Stimulated activated CD8-positive, alpha-beta memory T cell treated with anti-CD3 and anti-CD28 coated beads, Interleukin-12 subunit alpha, Interleukin-12 subunit beta, amount 100 ng/mL, for 24 hours (primary cell): ENCODE data around the gene TMPRSS11B.
"Not testable (repeated sequence)": the region's sequence is repeated elsewhere in the genome, so short reads cannot be mapped to it uniquely, and the experiment has no call there.

Experiments
- DNase-seq: peaks from one replicate; pipeline ENCODE4 v3.0.0-alpha.2; 2020; ENCODE audit errors: extremely low read depth

Gene TMPRSS11B, protein sequence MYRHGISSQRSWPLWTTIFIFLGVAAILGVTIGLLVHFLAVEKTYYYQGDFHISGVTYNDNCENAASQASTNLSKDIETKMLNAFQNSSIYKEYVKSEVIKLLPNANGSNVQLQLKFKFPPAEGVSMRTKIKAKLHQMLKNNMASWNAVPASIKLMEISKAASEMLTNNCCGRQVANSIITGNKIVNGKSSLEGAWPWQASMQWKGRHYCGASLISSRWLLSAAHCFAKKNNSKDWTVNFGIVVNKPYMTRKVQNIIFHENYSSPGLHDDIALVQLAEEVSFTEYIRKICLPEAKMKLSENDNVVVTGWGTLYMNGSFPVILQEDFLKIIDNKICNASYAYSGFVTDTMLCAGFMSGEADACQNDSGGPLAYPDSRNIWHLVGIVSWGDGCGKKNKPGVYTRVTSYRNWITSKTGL

DNA sequence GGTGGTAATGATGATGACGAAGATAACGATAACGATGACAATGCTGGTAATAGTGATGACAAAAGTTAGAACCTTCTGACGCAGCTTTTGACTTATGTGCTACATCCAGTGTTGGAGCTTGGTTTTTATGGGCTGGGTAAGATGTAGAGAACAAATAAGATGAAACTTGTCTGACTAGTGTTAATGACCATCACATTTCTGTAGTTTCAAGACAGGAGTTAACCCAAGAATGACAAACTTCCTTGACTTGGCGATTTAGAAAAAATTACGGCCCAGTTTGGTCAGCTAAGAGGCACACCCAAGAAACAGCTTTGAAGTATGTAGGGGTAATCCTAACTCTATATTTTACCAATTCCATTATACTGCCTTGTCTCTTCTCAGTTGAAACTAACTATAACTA is at the start of gene TMPRSS11B:
Gene TMPRSS11B (minus strand): TSS at position 101 of the 400 bp plus-strand sequence. CDS start 136 bp downstream, outside the sequence.
- DNase-seq: no peak

DNA sequence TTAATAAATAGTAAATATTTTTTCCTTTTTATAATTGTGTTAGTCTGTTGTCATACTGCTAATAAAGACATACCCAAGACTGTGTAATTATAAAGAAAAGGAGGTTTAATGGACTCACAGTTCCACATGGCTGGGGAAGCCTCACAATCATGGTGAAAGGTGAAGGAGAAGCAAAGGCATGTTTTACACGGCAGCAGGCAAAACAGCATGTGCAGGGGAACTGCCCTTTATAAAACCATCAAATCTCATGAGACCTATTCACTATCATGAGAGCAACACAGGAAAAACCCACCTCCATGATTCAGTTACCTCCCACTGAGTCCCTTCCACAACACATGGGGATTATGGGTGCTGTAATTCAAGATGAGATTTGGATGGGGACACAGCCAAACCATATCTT is 45.8 kb upstream of the TMPRSS11B start:
- no peak for DNase-seq

DNA sequence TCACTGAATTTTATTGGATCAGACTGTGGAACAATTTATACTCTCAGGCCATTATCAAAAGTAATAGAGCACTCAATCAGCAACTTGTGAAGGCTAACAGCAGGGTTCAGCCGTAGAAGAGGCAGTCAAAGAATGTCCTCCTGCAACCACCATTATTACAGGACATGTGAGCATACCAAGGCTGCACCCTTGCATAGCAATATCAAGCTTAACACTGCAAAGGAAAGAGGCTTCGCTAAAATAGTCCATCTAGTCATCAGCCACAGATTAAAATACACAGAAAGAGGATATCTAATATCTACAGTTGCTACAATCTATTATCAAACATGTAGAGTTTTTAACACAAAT is 42.9 kb upstream of the TMPRSS11B start:
- no peak for DNase-seq

DNA sequence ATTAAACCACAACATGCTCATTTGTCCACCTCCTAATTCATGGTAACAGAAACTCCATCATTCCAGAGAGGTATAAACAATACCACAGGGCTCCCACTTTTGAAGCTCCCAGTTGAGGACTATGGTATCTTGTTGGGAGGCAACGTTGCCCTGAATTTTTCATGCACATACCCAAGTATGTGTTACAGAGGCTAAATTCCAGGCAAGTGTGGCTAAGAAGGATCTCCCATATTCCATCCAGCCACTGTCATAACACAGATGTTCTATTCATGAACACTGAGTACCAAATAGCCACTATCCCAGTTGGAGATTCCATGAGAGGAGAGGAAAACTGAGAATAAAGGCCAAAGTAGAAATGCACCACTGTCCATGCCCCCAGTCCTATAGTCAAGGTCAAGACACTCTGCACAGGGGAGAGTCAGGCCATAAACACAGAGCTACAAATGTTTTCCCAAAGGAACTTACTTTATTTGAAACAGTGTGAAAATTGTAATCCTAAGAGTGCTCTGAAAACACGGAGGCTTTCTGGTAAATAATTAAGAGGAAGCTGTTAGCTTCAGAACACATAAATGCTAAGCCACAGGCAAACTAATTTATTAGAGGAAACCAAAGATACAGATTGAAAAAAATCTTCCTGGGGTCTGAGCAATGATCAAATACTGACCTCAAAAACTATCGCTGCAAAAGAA is 42.4 kb upstream of the TMPRSS11B start:
- DNase-seq: no peak

DNA sequence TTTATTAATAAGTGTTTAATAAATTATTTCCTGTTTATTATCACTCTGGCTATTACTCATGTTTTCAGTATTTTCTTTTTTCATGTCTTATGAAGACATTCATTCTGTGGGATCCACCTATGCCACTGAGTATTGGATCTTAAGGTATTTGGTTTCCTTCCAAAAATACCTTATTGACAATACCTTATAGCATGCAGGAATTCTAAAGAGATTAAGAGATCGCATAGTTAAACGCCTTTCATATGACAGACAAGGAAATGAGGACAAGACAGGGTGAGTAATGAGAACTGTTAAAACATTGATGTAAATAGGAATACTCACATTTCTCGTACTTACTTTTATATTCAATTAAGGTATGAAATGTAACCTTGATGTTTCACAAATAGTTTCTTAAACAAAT is 38.2 kb upstream of the TMPRSS11B start:
- no peak for DNase-seq

DNA sequence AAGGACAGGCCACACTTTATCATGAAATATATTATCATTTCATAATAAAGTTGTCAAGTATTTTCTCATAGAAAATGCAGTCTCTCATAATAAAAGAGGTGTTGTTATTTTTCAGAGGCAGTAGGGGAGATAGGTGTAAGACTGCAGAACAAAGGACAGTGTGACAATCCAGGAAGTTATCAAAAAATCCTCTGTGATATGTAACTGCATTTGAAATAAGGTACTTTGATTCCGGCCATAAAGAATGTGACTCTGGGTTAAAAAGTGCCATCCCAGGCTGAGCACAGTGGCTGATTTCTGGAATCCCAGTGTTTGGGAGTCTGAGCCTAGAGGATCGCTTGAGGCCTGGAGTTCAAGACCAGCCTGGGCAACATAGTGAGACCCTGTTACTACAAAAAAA is 37.6 kb upstream of the TMPRSS11B start:
- DNase-seq: no peak

DNA sequence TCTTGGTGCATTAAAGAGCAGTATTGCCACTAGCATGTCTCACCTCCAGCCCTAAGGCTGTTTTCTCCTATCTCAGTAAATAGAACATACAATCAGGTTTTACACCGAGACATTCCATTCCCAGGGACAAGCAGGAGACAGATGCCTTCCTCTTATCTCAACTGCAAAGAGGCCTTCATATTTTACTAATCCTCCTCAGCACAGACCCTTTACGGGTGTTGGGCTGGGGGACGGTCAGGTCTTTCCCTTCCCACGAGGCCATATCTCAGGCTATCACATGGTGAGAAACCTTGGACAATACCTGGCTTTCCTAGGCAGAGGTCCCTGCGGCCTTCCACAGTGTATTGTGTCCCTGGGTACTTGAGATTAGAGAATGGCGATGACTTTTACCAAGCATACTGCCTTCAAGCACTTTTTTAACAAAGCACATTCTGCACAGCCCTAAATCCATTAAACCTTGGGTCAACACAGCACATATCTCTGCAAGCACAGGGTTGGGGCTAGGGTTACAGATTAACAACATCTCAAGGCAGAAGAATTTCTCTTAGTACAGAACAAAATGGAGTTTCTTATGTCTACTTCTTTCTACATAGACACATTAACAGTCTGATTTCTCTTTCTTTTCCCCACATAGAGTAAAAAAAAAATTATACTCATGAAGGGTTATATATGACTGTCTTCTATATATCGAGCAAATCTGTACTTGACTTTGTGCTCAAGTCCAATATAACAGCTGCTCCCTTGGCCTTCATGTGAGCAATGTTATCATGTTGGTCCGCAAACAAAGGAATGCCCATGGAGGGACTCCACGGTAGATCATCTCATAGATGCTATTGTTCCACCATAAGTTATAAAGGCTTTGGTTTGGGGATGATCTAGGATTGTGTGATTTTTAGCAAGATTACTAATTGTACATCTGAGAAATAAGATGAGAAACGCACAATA is 36.6 kb upstream of the TMPRSS11B start:
- DNase-seq: not testable (repeated sequence)

DNA sequence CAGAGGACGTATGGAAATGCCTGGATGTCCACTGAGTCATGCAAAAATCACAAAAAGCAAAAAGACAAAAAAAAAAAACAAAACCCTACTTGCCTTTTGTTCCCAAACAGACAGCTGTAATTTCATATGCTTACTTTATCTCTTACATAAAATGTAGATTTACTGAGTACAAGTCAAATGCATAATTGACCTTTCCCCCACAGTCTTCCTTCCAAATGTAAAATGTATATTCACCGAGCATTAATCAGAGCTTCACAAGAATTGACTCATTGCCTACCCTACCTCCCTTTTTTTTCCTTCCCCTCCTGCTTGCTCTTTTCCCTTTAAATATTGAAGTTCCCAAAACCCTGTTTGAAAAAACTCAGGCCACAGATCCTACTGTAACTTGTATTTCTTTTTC is 32.5 kb upstream of the TMPRSS11B start:
- DNase-seq: no peak

DNA sequence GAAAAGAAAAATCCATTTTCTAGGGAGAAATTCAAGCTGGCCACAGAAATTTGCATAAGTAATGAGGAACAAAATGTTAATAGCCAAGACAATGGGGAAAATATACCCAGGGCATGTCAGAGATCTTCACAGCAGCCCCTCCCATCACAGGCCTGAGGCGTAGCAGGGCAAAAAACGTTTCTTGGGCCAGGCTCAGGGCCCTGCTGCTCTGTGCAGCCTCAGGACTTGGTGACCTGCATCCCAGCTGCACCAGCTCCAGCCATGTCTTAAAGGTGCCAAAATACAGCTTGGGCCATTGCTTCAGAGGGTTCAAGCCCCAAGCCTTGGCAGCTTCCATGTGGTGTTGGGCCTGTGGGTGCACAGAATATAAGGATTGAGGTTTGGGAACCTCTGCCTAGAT is 32.1 kb upstream of the TMPRSS11B start:
- no peak for DNase-seq

DNA sequence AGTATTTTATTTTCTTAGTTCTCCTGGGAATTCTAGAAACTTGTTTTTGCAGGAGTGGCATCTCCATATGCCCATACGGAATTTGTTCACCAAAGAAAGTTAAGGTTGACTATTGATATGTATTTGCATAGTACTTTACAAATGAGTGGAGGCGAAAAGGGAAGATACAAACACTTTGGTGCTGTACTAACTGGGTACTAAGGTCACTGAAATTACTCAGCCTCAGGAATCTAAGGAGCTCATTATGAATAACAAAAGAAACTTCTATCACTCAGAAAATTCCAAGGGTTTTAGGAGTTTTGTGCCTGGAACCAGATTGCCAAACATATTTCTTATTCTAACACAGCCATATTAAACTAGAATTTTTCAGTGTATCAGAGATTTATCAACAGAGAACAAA is 27.4 kb upstream of the TMPRSS11B start:
- no peak for DNase-seq

DNA sequence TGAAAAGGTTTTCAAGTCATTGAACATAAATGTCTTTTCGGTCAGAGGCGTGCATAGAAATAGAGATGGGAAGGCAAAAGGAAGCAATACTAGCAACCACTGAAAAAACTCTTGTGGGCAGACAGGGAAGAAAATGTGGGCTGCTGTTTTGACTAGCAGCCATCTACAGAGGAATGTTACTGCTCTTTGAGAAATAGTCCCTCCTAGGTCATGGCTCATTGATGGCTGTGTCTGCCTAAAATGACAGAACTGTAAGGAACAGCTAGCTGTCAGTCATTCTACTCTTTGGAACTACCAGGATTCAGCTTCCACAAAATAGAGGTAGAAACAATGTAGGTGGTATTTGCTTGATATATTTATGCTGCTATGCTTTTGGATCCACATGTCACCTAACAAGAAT is 26.9 kb upstream of the TMPRSS11B start:
- no peak for DNase-seq

DNA sequence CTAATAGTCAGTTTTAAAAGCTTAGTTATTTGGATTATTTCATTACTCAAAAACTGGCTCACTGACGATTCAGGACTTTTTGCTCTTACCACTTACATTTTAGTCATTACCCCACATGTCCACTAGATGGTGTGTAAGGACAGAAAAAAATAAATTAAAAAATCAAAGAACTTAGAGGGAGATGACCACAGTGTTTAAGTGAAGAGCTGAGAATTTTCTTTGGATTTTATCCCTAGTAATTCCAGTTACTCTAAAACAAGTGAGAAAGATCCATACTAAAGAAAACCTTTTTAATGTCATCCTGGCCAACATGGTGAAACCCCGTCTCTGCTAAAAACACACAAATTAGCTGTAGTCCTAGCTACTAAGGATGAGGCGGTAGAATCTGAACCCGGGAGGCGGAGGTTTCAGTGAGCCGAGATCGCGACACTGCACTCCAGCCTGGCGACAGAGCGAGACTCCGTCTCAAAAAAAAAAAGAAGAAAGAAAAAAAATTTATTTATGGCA is 26.4 kb upstream of the TMPRSS11B start:
- no peak for DNase-seq

DNA sequence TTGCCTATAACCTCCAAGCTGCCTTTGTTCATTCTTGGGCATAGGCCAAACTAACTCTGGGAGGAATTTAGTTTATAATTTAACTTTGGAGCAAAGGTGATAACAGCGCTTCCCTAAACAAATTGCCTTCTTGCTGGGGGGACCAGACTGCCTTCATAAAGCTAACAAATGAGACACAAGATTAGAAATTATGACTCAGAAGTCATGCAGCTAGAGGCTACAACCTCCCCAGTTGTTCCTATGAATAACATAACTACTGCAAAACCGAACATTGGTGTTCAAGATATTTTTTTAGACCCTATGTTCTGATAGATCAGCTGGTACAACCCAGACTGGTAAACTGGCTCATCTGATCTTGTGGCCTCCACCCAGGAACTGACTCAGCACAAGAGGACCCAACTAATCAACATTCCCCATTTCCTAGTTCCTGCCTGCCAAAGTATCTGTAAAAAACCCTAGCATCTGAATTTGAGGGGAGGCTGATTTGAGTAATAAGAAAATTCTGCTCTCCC is 22.0 kb upstream of the TMPRSS11B start:
- DNase-seq: no peak

DNA sequence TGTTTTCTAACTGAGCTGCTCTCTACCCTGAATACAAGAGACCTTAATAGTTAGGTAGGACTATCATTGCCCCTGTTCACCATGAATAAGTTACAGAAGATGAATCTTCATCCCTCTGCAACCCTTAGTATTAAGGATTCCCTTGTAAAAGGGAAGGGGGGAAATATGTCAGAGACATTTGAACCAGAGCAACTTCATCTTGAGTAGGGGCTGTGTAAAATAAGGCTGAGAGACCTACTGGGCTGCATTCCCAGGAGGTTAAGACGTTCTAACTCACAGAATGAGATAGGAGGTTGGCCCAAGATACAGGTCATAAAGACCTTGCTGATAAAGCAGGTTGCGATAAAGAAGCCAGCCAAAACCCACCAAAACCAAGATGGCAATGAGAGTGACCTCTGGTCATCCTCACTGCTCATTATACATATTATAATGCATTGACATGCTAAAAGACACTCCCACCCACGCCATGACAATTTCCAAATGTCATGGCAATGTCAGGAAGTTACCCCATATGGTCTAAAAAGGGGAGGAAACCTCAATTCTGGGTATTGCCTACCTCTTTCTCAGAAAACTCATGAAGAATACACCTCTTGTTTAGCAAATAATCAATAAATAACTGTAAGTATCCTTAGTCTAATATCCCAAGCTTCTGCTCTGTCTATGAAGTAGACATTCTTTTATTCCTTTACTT is 19.5 kb upstream of the TMPRSS11B start:
- no peak for DNase-seq

DNA sequence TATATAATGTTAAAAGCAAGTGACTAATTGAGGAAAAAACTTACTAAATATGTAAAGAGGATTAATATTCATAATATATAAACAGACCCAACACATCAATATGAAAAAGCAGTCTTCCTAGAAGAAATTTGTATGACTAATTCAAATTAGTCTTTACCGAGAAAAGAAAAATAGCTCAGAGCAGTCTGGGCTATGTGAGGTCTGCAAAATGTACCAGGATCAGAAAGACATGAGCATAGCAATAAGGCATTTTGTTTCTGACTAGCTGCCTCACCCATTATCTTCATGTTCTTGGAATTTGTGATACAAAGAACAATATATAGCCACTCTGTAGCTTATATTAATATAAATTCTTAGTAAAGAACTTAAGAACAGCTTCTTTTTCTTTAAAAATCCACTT is 13.7 kb upstream of the TMPRSS11B start:
- no peak for DNase-seq

DNA sequence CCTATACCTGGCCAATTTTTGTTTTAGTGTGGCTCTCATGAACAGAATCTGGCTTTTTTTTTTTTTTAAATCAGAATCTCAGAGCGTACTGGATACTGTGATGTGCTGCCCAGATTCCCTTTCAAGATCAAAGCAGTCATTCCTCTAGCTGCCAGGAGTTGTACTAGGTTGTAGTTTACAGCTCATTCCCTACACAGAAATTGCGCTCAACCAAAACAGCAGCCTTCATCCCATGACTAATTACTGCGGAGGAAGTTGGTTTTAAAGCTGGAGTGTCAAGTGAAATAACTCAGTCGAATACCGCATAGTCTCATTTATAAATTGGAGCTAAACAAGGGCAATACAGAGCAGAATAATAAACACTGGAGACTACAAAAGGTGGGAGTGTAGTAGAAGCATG is 12.2 kb upstream of the TMPRSS11B start:
- DNase-seq: no peak

DNA sequence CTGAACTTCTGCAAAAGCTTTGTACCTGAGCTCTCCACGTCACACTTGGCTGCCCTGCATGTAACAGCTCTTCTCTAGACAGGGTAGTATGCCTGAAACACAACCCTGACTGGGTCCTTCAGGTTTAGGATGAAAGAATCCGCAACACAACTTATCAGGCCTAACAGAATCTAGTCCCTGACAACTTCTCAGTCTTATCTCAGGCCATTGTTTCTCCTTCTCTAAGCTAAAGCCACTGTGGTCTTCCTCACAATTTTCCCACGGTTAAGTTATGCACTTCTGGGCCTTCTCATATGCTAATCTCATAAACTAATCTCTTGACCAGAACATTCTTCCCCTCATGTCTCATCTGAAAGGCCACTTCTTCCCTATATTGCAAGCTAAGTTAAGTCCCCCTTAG is 10.8 kb upstream of the TMPRSS11B start:
- DNase-seq: no peak

DNA sequence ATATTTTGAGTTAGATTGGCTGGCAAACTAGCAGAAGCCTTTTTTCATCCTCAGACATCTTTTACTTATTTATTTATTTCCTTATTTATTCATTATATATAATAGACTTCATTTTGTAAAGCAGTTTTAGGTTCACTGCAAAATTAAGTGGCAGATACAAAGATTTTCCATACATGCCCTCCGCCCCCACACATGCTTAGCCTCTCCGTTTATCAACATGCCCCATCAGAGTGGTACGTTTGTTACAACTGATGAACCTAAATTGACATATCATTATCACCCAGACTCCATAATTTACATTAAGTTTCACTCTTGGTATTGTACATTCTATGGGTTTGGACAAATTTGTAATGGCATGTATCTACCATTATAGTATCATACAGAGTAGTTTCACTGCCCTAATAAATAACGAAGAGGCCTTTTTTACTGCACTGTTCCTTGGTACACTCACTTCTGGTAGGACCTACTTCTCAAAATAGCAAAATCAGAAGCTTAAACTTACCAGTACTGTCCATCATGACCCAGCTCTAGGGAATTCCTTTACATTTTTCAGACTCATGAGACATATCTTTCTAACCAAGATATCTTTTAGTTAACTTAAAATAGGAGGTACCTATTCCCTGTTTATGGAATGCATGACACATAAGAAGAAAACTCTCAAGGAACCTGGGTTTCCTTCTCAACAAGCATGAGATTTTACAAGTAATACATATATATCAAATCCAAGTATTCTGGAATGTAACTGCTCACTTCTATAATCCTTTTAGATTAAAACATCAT is 4.8 kb upstream of the TMPRSS11B start:
- no peak for DNase-seq

DNA sequence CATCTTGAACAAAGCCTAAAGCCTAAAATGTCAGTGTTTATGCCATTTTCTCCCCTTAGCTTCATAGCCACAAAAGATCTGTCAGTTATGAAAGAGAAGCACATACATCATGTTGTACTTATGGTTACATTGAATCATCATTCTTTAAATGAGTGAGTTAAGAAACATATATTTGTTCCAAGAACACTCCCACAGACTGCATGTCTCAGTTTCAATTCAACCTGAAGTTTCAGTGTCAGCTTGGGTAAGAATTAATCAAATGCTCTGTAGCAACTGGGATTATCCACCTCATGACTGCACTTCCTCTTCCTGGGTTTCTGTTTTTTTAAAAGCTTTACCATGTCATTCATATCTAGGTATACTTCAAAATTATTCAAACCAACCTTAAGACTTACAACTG is 3.9 kb upstream of the TMPRSS11B start:
- no peak for DNase-seq

DNA sequence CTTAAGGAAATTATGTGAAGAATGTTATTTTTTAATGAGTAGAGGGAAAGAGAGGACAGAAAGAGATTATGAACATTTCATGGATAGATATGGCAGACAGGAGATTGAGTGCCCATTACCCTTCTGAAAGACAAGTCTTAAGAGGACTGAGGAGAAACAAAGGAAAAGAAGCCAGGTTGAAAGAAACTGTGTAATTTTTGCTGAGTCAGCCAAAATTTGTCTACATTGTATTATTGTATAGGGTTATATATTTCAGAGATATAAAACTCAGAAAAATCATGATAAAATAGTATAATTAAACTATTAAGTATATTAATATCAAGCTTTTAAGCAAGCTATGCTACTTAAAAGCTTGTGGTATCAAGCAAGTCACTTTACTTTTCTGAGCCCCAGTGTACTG is 4.9 kb downstream of the TMPRSS11B start:
- no peak for DNase-seq

DNA sequence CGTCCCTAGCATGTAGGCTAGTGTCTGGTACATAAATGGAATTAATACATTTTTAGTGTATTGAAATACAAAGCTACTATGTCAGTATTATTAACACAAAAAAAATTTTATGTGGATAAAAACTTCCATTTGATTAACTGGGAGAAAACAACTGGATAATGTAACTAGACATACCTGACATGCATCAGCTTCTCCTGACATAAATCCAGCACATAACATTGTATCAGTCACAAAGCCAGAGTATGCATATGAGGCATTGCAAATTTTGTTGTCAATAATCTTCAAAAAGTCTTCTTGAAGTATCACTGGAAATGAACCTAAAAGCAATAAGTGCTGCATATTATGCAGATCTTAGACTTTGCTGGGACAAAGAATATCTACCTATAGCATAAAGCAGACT is 16.9 kb downstream of the TMPRSS11B start:
- DNase-seq: no peak
